ENCODE measurements around the gene LCE2C. TPM values are rescaled to one million over a fixed set of nuclear protein-coding genes. Genes with fewer than 3 reads are reported as not detected.

The LCE2C gene
- total RNA-seq, 2 donors from 2014 or later, result not detected

DNA sequence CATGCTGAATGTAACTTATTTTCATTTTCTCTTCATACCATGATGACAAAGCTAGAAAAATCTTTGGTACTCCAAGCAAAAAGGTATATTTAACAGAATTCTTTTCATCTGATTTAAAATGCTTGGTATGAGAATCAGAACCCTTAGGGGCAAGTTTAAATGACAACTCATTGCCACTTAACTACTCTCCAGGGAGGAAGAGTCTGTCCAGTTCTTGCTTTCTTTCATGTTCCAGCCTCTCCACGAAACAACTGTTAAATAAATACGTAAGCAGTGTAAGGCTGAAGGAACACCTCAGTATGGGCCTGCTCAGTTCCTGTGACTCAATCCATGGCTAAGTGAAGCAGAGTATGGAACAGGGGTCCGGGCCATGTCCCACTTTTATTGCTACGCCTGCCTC, 24.7 kb downstream of the LCE2C start:
- ATAC-seq (no peak), DNase-seq (no peak)
- intact Hi-C loops (cut with DNase I), result no loop called here

DNA sequence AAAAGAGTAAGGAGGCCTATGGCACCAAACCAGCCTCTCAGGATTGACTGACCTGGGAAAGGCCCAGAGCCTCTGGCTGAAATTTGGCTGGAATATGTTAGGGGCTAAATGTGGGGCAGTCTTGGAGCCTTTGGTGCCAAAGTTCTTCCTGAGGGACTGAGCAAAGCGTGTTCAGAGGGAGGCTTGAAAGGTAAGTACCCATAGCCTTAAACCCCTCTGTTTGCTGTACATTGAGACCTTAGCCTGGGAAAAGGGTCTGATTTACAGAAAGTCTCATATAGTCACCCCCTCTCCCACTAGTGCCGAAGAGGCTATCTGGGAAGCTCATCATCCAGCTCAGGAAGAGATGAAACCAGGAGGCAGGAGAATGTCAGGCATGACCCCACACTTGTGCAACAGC, 32.8 kb downstream of the LCE2C start, which contains the start of gene LCE4A:
Gene LCE4A, plus strand, starts transcription at position 301 of the 400 bp plus-strand sequence. CDS start 916 bp downstream, outside the sequence.
- DNase-seq (no peak), ATAC-seq (no peak)
- intact Hi-C loops (cut with DNase I), result no loop called here

DNA sequence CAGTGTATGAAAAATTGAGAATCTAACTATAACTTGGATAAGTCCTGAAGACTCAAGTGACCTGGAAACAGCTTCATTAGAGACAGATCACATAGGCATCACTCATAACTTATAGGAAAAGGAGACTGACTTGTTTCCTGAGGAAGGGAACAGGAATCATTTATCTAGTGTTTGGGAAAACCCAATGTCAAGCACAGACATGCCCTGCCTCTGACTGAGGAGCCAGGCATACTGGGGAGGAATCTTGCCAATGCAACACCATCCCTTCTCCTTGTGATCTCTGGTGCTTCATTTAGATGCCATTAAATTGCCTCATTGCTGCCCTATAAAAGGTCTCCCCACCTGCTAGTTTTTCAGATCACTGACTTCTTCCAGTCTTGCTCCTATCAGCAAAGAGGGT, 43.2 kb downstream of the LCE2C start:
- ATAC-seq (no peak), DNase-seq (no peak)
- intact Hi-C loops (cut with DNase I), result no loop called here

DNA sequence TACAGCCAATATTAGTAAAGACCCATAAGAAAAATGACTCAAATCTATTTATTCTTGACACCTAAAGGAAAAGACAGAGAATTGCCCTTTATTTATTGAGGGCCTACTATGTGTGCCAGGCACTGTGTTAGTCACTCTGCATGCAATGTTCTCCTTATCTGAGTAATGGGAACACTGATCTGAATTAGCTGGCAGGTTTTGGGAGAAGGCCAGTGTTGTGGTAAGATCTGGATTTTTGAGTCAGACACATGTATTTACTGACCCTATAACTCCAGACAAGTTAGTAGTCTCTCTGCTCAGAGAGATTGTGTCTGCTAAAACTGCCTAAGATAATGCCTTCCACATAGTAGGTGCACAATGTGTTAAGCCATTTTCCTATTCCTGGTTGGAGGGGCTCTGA, 50.2 kb downstream of the LCE2C start:
- intact Hi-C loops (cut with DNase I), result no loop called here

More for the DNA sequence above, 50.2 kb downstream of the LCE2C start:
- DNase-seq (no peak), ATAC-seq (no peak)

Other genes with a start within 250 kb of the LCE2C start
- gene LCE5A, start 164.5 kb upstream of the LCE2C start, total RNA-seq, result not detected
- not detected for gene CRCT1, start 160.8 kb upstream of the LCE2C start, total RNA-seq
- gene LCE3E, start 108.5 kb upstream of the LCE2C start, total RNA-seq, result not detected
- not detected for gene LCE3D, start 94.8 kb upstream of the LCE2C start, total RNA-seq
- not detected for gene LCE3C, start 75.0 kb upstream of the LCE2C start, total RNA-seq
- not detected for gene LCE3B, start 61.5 kb upstream of the LCE2C start, total RNA-seq
- not detected for gene LCE3A, start 52.2 kb upstream of the LCE2C start, total RNA-seq
- not detected for gene LCE2D, start 11.9 kb upstream of the LCE2C start, total RNA-seq
- gene LCE2B, start 10.8 kb downstream of the LCE2C start, total RNA-seq, result not detected
- not detected for gene LCE2A, start 23.1 kb downstream of the LCE2C start, total RNA-seq
- gene LCE4A, start 32.9 kb downstream of the LCE2C start, total RNA-seq, result not detected
- not detected for gene KPRP, start 82.7 kb downstream of the LCE2C start, total RNA-seq
- not detected for gene LCE1F, start 99.9 kb downstream of the LCE2C start, total RNA-seq
- not detected for gene LCE1E, start 111.0 kb downstream of the LCE2C start, total RNA-seq
- not detected for gene LCE1D, start 121.4 kb downstream of the LCE2C start, total RNA-seq
- gene LCE1C, start 131.4 kb downstream of the LCE2C start, total RNA-seq, result not detected
- gene LCE1B, start 136.7 kb downstream of the LCE2C start, total RNA-seq, result not detected
- not detected for gene LCE1A, start 152.2 kb downstream of the LCE2C start, total RNA-seq
- gene LCE6A, start 167.6 kb downstream of the LCE2C start, total RNA-seq, result not detected
- not detected for gene LCE7A, start 184.7 kb downstream of the LCE2C start, total RNA-seq
- gene SMCP, start 203.0 kb downstream of the LCE2C start, total RNA-seq, result not detected
- gene IVL, start 233.3 kb downstream of the LCE2C start, total RNA-seq, result not detected

Measured in left cardiac atrium (tissue), 4 donors.